Measurements from ENCODE around the gene GNB5.
"Not testable (repeated sequence)": the region's sequence is repeated elsewhere in the genome, so short reads cannot be mapped to it uniquely, and the experiment has no call there.

Gene GNB5

DNA sequence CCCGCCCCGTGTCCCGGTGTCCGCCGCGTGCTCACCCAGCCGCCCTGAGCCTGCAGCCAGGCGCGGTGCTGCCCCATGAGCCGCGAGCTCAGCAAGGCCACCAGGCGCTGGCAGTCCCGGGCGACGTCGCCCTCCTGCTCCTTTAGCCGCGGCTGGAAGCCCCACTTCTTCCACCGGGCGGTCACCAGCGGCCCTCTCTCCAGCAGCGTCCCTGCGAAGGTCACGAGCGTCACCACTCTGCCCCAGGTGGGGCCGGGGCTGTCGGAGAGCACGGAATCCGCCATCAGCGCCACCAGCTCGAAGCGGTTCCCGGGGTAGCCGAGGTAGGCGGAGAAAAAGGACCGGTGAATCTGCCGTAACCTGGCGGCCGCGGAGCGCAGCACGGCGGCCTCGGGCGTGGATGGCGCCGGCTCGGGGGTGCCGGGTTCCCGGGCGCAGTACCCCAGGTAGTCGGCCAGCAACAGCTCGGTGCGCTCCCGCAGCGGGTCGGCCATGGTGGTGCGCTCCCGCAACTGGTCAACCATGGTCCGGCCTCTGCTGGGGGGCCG, 78.9 kb downstream of the GNB5 start:
- DNase-seq (ENCODE audit: low spot score): no peak

DNA sequence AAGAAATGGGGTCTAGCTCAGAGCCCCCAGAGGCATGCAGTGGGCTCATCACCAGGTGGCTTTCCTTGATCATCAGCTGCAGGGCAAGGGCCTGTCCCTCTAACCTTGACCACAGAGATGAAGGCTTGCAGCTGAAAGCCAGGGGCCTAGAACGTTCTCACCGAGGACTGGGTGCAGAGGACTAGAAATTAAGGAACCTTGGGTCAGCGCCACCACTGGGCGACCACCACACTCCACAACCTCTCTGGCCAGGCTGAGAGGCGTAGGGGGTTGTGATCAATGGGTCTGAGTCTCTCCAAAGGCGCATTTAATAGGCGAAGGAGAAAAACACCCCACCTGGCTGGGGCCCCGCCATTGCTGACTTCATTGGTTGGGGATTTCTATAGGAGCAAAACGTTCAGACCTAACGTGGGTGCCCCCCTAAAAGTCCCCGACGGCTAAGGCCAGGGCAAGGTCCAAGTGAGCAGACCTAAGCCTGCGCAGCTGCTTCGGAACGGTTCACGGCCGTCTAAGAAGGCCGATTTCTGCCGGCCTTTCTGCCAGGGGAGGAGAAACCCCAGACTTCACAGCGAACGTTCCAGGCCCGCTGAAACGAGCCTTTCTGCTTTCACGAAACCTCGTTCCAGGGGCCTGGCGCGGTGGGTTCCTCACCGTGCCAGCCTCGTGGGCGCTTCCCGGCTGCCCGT, 79.5 kb downstream of the GNB5 start:
- DNase-seq (ENCODE audit: low spot score): no peak

DNA sequence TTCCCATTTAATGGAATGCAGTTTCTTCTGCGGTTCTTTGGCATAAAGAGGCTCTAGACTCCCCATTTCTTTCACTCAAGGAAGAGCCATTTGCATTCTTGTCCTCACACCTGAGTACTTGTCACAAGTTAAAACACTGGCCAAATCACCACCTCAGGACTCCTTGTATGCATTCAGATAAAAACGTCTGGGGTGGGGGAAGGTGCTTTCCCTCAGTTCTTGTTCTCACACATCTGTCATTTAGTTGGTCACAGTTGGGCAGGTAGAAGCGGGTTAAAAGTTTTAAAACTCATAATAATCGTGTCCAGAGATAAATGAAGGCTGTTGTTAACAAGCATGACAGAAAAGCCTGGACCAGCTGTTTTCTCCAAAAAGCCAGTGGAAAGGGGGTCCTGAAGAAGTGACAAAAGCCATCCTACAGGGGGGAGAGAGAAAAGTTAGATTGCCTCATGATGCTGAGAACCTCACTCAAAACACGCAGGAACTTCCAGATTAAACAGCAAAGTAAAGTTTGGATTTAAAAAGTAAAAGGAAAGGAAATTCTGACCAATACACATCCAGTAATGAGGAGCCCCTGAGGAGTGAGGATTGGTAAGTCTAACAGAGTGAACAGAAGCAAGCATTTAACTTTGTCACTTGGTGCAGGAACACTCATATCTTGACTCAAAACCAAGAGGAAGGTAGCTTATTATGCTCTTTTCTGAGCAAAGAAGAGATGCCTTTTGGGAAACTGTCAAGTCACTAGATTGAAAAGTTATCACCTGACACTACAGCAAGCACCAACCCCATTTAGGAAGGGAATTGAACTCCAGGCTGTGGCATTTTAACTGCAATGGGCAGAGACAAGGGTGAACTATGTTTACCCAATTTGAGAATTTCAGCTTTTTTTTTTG, 81.4 kb downstream of the GNB5 start:
- DNase-seq (ENCODE audit: low spot score): no peak

- no peak for DNase-seq (ENCODE audit: low spot score)
Measured at GRCh38 chr15:52107238-52107637, 84.0 kb downstream of the GNB5 start.

GRCh38 chr15:52106641-52107040, 84.6 kb downstream of the GNB5 start:
- DNase-seq (ENCODE audit: low spot score): no peak

DNA sequence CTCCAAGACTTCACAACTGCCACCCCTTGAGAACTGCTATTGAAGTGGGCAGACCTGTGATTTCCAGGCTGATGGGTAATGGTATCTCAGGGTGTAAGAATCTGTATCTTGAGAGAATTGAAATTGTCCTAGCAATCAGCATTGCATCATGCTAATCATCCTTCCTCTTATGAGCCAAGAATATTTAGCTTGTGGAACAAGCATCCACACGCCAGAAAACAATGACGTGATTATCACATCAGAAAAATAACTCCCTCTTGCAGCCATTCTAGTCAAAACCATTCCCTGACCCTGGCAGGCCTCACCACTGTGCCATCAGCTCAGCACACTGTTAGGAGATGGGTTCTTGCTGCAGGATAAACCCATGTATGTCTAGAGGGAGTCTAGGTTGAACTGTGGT, 85.3 kb downstream of the GNB5 start:
- DNase-seq (ENCODE audit: low spot score): no peak

DNA sequence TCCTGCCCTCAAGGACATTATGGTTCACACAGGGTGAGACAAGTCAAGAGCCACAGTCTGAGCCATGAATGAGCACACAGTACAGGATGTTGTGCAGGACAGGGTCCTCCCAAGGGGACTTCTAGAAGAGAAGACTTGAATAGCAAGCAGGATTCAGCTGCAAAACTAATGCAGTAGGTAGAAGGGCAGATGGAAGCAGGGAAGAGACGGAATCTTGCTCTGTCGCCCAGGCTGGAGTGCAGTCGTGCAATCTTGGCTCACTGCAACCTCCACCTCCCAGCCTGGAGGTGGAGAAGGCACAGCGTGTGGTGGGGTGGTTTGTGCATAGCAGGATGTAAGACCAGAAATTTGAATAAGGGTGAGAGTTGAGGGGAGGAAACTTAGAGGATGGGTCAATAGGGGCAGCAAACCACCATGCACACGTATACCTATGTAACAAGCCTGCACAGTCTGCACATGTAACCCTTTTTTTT, 86.6 kb downstream of the GNB5 start:
- DNase-seq (ENCODE audit: low spot score): no peak

- peak; percentile 52 for DNase-seq (ENCODE audit: low spot score)
Measured at GRCh38 chr15:52103217-52104207, 87.7 kb downstream of the GNB5 start.

DNA sequence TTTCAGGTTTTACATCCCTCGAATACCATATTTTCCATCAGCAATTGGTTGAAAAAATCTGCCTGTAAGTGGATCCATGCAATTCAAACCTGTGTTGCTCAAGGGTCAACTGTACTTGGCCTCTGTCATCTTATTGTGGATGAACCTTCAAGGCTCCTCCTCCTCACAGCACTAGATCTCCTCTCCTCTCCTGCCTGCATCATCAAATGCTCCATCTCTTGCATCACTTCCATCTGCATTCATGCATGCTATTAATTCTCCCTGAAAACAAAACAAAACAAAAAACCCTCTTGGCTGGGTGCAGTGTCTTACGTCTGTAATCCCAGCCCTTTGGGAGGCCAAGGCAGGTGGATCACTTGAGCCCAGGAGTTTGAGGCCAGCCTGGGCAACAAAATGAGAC, 88.7 kb downstream of the GNB5 start:
- no peak for DNase-seq (ENCODE audit: low spot score)

- DNase-seq (ENCODE audit: low spot score): no peak
Measured at GRCh38 chr15:52101542-52102323, 89.5 kb downstream of the GNB5 start.

- DNase-seq (ENCODE audit: low spot score): peak; percentile 51
Measured at GRCh38 chr15:52100807-52101442, 90.3 kb downstream of the GNB5 start.

DNA sequence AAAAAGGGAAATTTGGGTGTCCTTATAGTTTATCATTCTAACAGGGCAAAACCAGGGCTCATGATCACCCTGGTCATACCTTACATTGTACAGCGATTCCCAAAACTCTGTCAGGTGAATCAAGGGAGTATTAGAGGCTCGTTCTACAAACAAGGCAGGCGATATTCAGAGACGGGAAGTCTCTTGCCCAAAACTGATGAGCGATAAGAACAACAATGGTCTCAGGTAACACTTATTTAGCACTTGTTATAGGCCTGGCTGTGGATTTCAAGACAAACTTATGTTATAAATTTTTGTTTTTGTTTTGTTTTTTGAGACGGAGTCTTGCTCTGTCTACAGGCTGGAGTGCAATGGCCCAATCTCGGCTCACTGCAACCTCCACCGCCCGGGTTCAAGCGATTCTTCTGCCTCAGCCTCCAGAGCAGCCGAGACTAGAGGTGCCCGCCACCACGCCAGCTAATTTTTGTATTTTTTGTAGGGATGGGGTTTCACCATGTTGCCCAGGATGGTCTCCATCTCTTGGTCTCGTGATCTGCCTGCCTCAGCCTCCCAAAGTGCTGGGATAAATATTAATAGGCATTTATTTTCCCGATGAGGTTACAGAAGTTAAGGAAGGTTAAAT, 91.4 kb downstream of the GNB5 start:
- no peak for DNase-seq (ENCODE audit: low spot score)

DNA sequence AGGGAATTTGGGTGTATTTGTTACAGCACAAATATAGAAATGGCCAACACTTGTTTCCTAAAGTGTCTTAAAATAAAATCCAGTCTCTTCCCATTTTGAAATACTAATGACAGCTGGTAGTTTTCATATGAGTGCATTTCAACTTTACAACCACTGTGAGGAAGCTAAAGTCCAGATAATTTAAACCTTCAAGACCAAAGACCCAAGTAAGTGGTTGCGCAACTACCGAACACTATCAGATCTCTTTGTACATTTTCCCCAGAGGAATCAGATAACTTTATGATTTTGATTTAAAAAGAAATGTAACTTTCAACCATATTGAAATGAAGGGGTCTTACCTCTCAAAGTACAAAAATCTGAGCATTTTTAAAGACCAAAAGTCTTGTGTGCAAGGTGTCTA, 92.9 kb downstream of the GNB5 start:
- no peak for DNase-seq (ENCODE audit: low spot score)

DNA sequence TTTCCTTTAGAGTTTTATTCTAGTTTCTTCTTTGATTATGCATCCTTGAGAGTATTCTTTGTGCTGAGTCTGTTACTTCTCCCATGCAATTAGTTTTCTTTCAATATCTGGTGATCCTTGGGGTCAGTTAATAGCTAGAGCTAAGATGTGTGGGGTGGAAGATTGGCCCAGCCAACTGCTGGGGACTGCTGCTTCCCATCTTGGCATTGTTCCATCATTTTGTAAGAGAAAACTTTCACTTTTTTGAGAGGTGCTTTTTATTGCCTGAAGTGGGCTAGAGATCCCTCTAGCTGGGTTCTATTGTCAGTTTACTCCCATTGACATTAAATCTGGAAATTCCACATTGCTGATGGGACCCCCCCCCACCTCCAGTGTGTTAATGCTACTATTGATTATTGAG, 94.0 kb downstream of the GNB5 start:
- DNase-seq (ENCODE audit: low spot score): no peak

DNA sequence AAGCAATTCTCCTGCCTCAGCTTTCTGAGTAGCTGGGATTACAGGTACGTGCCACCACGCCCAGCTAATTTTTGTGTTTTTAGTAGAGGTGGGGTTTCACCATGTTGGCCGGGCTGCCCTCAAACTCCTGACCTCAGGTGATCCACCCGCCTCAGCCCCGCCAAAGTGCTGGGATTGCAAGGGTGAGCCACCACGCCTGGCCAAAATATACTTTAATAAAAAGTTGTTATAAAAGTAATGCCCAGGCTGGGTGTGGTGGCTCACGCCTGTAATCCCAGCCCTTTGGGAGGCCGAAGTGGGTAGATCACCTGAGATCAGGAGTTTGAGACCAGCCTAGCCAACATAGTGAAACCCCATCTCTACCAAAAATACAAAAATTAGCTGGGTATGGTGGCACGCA, 94.7 kb downstream of the GNB5 start:
- not testable (repeated sequence) for DNase-seq (ENCODE audit: low spot score)

- no peak for DNase-seq (ENCODE audit: low spot score)
Measured at GRCh38 chr15:52095597-52096262, 95.5 kb downstream of the GNB5 start.

DNA sequence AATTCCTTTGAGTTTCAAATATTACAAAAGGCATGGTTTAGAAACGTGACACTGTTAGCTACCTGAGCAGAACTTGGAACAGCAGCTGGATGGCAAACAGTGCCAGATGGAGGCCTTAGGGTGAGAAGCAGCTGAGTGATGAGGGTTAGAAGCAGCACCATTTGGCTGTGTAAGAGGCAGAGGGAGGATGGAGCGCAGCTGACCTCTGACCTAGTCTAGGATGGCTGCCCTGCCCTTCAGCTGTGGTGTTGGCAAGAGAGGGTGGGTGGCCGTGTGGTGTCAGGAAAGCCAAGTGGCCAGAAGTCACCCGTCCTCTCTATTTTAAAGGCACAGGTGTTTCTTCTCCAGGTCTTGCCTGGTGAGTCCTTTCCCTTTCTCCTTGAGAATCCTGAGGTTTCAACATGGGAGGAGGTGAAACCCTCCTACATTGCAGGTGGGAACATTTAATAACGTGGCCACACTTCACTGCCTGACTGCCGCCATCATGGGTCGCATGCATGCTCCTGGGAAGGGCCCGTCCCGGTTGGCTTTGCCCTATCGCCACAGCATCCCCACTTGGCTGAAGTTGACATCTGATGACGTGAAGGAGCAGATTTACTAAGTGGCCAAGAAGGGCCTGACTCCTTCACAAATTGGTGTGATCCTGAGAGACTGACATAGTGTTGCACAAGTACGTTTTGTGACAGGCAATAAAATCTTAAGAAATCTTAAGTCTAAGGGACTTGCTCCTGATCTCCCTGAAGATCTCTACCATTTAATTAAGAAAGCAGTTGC, 96.2 kb downstream of the GNB5 start:
- DNase-seq (ENCODE audit: low spot score): no peak
